ENCODE results near the gene RASA3.
"Not testable (repeated sequence)": the region's sequence is repeated elsewhere in the genome, so short reads cannot be mapped to it uniquely, and the experiment has no call there.

RASA3 gene

GRCh38 chr13:114077933-114078325 is 54.5 kb downstream of the RASA3 start:
- DNase-seq, result no peak

DNA sequence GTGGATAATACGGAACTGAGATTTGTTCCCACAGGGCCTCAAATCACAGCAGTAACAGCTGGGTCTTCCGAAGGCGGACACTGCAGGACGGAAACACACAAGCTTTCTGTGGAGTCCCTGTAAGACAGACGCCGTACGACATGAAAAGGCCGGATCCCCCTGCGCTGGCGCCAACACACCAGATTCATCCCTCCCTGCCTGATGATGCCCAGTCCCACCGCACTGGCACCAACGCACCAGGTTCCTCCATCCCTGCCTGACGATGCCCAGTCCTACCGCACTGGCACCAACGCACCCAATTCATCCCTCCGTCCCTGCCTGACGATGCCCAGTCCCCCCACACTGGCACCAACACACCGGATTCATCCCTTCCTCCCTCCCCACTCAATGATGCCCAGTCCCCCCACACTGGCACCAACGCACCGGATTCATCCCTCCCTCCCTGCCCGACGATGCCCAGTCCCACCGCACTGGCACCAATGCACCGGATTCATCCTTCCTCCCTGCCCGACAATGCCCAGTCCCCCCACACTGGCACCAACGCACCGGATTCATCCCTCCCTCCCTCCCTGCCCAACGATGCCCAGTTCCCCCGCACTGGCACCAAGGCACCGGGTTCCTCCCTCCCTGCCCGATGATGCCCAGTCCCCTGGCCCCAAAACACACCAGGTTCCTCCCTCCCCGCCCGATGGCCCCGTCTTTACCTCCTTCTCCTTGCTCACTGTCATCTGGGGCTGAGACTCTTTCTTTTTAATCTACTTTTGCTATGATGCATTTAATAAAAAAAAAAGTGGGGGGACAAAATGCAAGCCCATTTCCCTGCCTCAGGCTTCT is 55.1 kb downstream of the RASA3 start:
- no peak for DNase-seq

DNA sequence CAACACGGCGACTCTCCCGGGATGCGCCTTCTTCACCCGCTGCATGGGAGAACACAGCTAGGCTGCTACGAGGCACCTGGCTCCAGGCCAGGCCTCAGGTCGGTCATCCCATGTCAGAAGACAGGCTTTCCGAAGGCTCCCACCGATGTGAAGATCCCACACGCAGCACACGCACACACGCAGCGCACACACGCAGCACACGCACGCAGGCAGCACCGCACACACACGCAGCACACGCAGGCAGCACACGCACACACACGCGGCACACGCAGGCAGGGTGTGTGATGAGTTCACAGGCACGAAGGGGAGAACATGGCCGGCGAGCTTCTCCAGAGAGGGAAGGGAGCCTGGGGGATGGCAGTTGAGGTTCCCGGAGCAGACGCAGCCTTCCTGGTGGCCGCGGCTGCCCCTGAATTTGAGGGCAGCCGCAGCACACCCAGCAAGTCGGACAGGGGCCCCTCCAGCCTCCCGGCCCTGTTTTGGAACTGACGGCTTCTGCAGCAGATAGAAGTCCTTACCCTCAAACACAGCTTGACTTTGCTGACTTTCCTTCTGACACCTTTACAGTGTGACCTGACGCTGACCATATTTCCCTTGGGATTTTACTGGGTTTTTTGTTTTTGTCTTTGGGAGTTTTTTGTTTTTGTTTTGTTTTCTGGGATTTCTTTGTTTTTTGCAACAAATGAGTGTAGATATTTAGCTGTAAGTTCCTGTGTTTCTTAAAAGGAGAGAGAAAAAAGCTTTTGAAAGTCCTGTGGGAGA is 55.9 kb downstream of the RASA3 start:
- no peak for DNase-seq

DNA sequence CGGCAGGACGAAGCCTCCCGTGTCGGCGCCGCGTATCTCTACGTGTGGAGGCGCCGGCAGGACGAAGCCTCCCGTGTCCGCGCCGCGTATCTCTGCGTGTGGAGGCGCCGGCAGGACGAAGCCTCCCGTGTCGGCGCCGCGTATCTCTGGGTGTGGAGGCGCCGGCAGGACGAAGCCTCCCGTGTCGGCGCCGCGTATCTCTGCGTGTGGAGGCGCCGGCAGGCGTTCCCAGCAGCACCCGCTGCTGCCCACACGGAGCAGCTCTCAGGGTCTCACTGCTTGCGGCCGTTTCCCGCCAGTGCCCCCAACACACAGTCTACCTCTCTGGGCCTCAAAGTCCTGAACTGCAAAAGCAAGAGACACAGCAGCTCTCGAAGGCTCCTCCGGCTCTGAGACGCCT is 56.6 kb downstream of the RASA3 start:
- not testable (repeated sequence) for DNase-seq

- DNase-seq, result no peak
Measured at GRCh38 chr13:114074671-114075315, 57.6 kb downstream of the RASA3 start.

- no peak for DNase-seq
Measured at GRCh38 chr13:114073881-114074612, 58.4 kb downstream of the RASA3 start.

- DNase-seq, result no peak
Measured at GRCh38 chr13:114072421-114072820, 60.0 kb downstream of the RASA3 start.

DNA sequence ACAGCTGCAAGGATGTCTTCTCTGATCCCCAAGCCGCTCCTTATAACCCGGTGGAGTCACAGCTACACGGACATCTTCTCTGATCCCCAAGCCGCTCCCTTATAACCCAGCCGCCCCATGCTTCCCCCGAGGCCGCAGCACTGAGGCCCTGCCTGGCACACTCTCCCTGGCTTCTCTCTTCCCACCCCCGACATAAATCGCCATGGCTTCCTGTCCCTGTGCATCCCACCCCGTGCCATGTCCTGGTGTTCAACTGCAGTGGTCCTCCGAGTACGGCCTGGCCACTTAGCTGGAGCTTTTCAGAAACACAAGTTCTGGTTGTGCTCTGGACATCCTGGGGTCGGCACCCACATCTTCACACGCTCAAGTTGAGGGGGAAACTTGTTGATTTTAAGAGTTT is 60.4 kb downstream of the RASA3 start:
- DNase-seq, result no peak

DNA sequence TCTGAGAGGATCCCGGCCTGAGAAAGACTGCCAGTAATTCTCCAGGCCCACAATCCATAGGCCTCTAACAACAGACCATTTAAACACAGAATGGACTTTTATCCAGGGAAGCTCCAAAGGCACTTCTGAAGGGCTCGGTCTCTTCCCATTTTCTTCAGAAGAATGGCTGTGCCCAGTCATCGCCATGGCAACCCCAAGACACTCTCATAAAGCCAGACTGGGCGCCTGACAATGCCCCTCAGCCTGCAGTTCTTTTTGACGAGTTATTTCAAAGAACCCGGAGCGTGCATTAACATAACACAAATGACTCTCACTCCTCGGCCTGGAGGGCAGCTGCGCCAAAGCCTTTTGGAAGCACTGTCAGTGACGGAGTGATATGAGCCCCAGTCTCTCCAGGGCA is 61.0 kb downstream of the RASA3 start:
- DNase-seq, result no peak

DNA sequence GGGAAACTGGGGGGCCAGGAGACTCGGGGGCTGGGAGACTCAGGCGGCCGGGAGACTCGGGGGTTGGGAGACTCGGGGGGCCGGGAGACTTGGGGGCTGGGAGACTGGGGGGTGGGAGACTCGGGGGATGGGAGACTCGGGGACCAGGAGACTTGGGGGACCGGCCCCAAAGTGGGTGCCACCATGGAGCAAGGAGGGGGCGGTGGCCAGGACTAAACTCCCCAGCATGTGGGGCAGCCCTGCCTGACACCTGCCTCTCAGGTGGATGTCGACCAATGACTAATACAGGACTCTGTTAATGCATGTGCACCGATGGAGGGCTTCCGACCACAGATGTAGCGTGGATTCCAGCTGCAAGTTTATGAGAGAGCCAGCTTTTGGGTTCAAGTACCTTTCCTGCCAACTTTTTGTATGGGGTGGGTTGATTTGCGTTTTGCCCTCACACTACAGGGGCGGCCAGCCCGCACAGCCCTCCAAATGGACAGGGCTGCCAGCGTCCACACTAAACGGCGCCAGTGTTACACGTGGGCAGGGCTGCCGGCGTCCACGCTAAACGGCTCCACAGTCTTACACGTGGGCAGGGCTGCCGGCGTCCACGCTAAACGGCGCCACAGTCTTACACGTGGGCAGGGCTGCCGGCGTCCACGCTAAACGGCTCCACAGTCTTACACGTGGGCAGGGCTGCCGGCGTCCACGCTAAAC is 62.2 kb downstream of the RASA3 start:
- no peak for DNase-seq

- DNase-seq, result no peak
Measured at GRCh38 chr13:114069376-114070097, 62.9 kb downstream of the RASA3 start.

DNA sequence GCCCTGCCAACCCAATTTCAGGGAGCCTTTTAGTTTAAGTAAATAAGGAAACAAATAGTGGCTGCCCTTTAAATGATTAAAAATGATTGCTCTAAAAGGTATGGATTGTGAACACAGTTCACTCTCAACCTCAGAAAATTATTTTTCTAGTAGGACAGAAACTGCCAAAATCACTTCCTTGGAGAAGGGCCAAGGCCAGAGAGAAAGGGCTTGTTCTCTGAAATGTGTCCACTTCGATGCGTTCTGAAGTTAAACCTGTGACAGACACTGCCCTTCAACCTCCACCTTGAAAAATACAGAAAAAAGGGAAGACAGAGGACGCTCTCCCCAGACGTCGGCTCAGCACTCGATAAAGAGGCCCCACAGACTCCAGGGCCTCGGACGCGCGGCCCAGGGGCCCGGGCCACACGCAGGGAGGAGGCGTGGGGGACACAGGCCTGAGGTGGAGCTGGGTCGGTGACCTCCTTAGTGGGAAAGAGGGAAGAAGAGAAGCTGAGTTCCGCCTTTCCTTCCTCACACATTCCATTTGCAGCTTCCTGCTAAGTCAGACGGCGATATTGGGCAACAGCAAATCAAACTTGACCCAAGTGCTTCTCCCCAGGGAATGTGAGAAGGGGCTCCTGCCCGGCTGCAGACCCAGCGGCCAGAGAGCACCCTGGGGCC is 63.6 kb downstream of the RASA3 start:
- DNase-seq, result no peak

DNA sequence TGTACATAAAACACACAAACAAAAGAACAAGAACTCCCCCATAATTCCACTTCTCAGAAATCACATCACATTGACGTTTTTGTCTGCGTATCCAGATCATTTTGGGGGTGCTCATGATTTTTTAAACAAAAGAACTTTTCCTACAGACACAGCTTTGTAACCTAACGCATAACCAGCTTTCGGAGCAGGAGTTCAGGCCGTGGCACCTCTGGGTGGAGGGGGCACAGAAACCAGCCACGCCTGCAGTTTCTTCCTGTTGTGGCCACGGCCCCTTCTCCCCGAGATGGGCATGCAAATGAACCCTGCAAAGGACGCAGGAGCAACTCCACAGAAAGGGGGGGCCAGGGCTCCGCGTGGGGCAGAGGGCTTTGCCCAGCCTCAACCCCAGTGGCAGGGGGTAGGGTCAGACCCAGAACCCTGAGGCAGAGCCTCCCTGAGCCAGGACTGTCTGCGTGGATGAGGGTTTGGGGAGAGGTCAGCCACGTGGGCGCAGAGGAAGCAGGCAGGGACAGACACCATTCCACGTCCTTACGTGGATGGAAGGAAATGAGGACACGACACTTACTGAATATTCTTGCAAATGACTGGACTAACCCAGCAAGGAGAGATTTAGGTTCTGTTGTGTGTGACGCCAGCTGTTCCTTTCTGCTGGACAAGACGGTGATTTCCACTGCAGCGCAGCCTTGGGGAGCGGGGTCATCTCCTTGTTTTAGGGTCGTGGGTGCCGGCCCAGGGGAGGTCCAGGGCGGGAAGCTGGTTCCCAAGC is 64.4 kb downstream of the RASA3 start:
- peak; percentile 62 to 65 for DNase-seq

GRCh38 chr13:114067381-114067885 is 65.0 kb downstream of the RASA3 start:
- DNase-seq, result peak; percentile 66

DNA sequence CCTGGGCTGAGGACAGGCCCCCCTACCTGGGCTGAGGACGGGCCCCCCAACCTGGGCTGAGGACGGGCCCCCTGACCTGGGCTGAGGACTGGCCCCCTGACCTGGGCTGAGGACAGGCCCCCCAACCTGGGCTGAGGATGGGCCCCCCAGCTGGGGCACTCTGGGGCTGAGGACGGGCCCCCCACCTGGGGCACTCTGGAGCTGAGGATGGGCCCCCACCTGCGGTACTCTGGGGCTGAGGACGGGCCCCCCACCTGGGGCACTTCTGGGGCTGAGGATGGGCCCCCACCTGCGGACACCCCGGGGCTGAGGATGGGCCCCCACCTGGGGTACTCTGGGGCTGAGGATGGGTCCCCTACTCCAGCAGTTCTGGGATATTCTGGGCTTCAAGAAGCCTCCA is 65.5 kb downstream of the RASA3 start:
- DNase-seq, result no peak

- peak; percentile 62 to 65 for DNase-seq
Measured at GRCh38 chr13:114065926-114066774, 66.3 kb downstream of the RASA3 start.

DNA sequence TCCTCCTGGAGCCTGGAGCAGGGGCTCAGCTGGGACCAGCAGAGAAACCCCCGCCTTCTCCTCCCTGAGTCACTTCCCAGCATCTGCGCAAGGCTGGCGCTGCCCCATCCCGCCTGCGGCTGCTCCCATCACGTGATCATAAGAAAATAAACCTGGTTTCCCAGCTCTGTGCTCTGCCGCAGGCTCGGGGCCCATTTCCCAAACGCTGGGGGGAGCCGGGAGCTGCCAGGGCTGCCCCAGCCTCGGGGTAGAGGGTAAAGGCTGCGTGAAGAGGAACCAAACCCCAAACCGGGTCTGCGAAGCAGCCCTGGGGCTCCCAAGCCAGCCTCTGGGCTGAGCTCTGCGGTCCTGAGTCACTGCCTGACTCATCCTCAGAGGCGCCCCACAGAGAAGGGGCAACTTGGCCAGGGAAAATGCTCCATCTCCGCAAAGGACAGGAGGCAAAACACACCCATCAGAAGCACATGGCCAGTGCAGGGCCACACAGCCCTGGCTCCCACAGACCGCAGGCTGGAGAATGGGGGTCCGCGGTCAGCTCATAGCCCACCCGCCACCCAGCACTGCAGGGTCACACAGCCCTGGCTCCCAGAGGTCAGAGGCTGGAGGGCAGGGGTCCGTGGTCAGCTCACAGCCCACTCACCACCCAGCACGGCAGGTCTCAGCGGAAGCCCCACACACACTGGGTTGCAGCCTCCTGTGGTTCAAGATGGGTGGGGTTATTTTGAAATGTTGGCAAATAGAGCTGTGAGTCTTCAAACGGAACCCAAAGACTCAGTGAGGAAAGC is 67.1 kb downstream of the RASA3 start:
- DNase-seq, result peak; percentile 87 to 89

DNA sequence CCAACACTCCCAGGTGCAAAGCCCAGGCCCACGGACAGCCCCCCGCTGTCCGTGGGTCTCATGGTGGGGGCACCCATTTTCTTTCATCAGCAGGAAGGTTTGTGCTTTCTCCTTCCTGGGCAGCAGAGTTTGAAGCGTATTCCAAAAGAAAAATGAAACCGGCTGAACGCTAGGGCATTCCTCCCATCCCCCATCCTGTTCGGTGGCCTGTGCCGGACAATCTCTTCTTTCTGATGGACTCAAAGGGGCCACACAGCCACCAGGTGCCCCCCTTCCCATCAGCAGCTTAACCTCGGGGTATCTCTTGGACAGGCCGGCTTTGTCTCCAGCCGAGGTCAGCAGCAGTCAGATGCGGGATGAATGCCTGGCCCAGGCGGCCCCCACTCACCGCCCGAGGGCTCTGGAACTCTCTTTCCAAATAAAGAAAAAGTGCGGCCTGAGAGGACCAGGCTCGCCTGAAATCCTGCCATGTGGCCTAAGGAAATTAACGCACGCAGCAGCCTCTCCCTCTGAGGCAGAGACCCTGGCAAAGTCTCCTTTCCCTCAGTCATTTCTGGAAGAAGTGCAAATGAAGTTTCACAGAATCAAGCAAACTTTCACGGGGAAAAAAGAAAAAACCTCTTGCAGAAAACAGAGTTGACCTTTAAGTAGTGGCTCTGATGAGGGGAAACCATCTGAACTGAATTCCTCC is 67.8 kb downstream of the RASA3 start:
- no peak for DNase-seq

Measured in activated T-cell treated with anti-CD3 and anti-CD28 coated beads, Interleukin-2, amount 50 U/mL, for 48 hours (primary cell).